ENCODE results near the gene ARHGEF3.

DNA sequence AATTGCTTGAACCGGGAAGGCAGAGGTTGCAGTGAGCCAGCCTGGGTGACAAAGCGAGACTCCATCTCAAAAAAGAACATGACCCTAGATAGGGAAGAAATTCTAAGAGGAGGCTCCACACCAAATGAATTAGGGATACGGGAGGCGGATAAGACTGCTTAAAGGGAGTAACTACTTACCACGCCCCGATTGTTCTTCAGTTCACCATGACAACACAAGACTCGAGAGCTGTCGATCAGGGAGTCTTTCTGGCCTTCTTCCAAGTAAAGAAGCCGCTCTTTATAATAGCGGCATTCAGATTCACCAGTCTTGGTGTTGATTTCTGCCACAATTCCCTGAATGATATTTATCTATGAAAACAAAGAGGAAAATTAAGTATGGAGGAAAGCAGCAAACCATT lies 64.7 kb downstream of the ARHGEF3 start:
- TF ChIP-seq, protein P1, sequence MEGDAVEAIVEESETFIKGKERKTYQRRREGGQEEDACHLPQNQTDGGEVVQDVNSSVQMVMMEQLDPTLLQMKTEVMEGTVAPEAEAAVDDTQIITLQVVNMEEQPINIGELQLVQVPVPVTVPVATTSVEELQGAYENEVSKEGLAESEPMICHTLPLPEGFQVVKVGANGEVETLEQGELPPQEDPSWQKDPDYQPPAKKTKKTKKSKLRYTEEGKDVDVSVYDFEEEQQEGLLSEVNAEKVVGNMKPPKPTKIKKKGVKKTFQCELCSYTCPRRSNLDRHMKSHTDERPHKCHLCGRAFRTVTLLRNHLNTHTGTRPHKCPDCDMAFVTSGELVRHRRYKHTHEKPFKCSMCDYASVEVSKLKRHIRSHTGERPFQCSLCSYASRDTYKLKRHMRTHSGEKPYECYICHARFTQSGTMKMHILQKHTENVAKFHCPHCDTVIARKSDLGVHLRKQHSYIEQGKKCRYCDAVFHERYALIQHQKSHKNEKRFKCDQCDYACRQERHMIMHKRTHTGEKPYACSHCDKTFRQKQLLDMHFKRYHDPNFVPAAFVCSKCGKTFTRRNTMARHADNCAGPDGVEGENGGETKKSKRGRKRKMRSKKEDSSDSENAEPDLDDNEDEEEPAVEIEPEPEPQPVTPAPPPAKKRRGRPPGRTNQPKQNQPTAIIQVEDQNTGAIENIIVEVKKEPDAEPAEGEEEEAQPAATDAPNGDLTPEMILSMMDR (IDR thresholded peaks at IDR 0.05; ENCODE audit: low read depth, low read length) = no peak
- no peak for TF ChIP-seq EZH2phosphoT487 (IDR thresholded peaks at IDR 0.05; ENCODE audit: low read depth)

Measured in OCI-LY3 (cell line).